ENCODE results near the gene FBXO31.

DNA sequence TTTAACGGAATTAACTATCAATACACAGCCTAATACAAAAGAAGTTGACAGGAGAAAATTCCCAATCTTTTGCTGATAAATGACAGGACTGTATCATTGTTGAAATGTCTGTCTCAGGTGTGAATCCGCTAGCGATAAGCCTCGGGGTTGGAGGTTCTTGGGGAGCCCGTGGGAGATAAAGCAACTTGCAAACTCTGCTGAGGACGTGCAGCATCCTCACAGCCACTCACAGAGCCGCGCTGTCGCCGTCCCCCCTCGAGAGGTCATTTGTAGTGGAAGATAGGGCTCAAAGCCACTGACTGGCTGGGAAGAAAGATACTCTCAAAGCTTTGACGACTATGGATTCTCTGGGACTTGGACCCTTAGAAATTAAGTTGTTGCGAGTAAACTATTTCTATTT lies 25.6 kb upstream of the FBXO31 start:
- TF ChIP-seq, protein P1, sequence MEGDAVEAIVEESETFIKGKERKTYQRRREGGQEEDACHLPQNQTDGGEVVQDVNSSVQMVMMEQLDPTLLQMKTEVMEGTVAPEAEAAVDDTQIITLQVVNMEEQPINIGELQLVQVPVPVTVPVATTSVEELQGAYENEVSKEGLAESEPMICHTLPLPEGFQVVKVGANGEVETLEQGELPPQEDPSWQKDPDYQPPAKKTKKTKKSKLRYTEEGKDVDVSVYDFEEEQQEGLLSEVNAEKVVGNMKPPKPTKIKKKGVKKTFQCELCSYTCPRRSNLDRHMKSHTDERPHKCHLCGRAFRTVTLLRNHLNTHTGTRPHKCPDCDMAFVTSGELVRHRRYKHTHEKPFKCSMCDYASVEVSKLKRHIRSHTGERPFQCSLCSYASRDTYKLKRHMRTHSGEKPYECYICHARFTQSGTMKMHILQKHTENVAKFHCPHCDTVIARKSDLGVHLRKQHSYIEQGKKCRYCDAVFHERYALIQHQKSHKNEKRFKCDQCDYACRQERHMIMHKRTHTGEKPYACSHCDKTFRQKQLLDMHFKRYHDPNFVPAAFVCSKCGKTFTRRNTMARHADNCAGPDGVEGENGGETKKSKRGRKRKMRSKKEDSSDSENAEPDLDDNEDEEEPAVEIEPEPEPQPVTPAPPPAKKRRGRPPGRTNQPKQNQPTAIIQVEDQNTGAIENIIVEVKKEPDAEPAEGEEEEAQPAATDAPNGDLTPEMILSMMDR (IDR thresholded peaks at IDR 0.05), result no peak
- TF ChIP-seq EP300 (IDR thresholded peaks at IDR 0.05) (no peak), POLR2A (IDR thresholded peaks at IDR 0.05) (no peak)

Data from ovary (tissue), 3 donors.